Gastrocnemius medialis (tissue), 4 donors: ENCODE data around the gene ALDH1A2. TPM values are rescaled to one million over a fixed set of nuclear protein-coding genes. Genes with fewer than 3 reads are reported as not detected.

Source experiments
- ATAC-seq, 2 donors: fragments of 150-250 bp; one replicate each; pipeline ENCODE4 v1.9.1; 2016
- DNase-seq, 2 donors: peaks; one replicate each; pipeline ENCODE4 v3.0.0-alpha.2; 2019
- H3K27ac ChIP-seq, 4 donors: fragments of 200-600 bp; sonication (generic); 1 replicate in 1 of 4; 2 replicates in 3 of 4; pipeline ENCODE4 v1.5.1; 2016 to 2018; ENCODE audit warnings: mild to moderate bottlenecking in 2 of 4, moderate library complexity in 1 of 4
- H3K27me3 ChIP-seq, 3 donors: fragments of 200-600 bp; sonication (generic) in 2 of 3; 1 replicate in 1 of 3; 2 replicates in 2 of 3; pipeline versions ENCODE4 v1.5.1 to v1.6.0; 2016 to 2019; ENCODE audit warnings: mild to moderate bottlenecking in 1 of 3, moderate library complexity in 1 of 3
- H3K36me3 ChIP-seq, 2 donors: fragments of 200-600 bp; sonication (generic) in 1 of 2; one replicate each; pipeline ENCODE4 v1.5.1; 2017 to 2018
- H3K4me1 ChIP-seq, 2 donors: fragments of 200-600 bp; sonication (generic) in 1 of 2; one replicate each; pipeline ENCODE4 v1.5.1; 2016 to 2017; ENCODE audit warnings: mild to moderate bottlenecking in 2 of 2
- H3K4me3 ChIP-seq, 4 donors: fragments of 200-600 bp; sonication (generic) in 3 of 4; 1 replicate in 1 of 4; 2 replicates in 3 of 4; pipeline ENCODE4 v1.5.1; 2016 to 2019; ENCODE audit warnings: mild to moderate bottlenecking in 2 of 4
- H3K9me3 ChIP-seq, 3 donors: fragments of 200-600 bp; sonication (generic) in 2 of 3; 1 replicate in 1 of 3; 2 replicates in 2 of 3; pipeline ENCODE4 v1.5.1; 2016 to 2019
- CTCF ChIP-seq, 5 experiments: fragments of 450-650 bp in 3 of 5; fragments of 200-600 bp in 2 of 5; sonication (generic) in 2 of 5; IDR thresholded peaks in 4 of 5; conservative IDR thresholded peaks in 1 of 5; 1 replicate in 4 of 5; 2 replicates in 1 of 5; pipeline ENCODE4 v1.5.1; 2016 to 2019; ENCODE audit warnings: antibody characterized with exemption in 5 of 5, mild to moderate bottlenecking in 3 of 5, moderate library complexity in 3 of 5
- POLR2A ChIP-seq, 2 donors: fragments of 450-650 bp; IDR thresholded peaks; one replicate each; pipeline ENCODE4 v1.6.1; 2017; ENCODE audit warnings: antibody characterized with exemption in 2 of 2, mild to moderate bottlenecking in 2 of 2, moderate library complexity in 2 of 2
- in situ Hi-C, 4 donors: fragments of 200-750 bp; cut with MboI; loops; one replicate each; pipeline versions ENCODE4 v1.15.0 to v1.8.0; 2017; ENCODE audit warnings: low sequenced_read_pairs in 4 of 4
- intact Hi-C: fragments of 100-400 bp; cut with DNase I; formaldehyde crosslinking; loops from one replicate; pipeline ENCODE4 v1.15.1; 2023; ENCODE audit warnings: low total_unique reads
- total RNA-seq, 4 donors: library from RNA; depleted of rRNA; stranded (reverse); fragments of >200 nt; gene quantifications; one replicate each; pipeline versions ENCODE4 v1.1.0 to v1.2.3, GENCODE V29; 2016

Gene ALDH1A2
- total RNA-seq, 4 donors from 2014 or later: 3.5 to 26.7 (median 5.8) TPM

- H3K4me3 ChIP-seq: no peak overlapping the region
- no peak for ATAC-seq
- intact Hi-C loops: no loop called here
Measured at GRCh38 chr15:57992761-57993355, 72.7 kb downstream of the ALDH1A2 start.

GRCh38 chr15:57973534-57973933, 92.0 kb downstream of the ALDH1A2 start:
- DNase-seq (no peak), ATAC-seq (no peak)
- TF ChIP-seq CTCF (IDR thresholded peaks at IDR 0.05 in 4 of 5, conservative IDR thresholded peaks at IDR 0.05 in 1 of 5): no peak
- no peak for TF ChIP-seq POLR2A (IDR thresholded peaks at IDR 0.05)
- H3K4me1 ChIP-seq: no peaks in the 10 kb centered on the region
- in situ Hi-C loops: no loop called here
- intact Hi-C loops: no loop called here
- H3K4me3 ChIP-seq: no peak overlapping the region
- no peak overlapping the region for H3K27ac ChIP-seq
- no peaks in the 10 kb centered on the region for H3K27me3 ChIP-seq
- H3K9me3 ChIP-seq: no peaks in the 10 kb centered on the region
- H3K36me3 ChIP-seq: no peaks in the 10 kb centered on the region

More at GRCh38 chr15:57992761-57993355, 72.7 kb downstream of the ALDH1A2 start:
- Histone ChIP-seq H3K27ac (no peak overlapping the region), H3K9me3 (no peaks in the 10 kb centered on the region), H3K27me3 (no peaks in the 10 kb centered on the region), H3K4me1 (no peaks in the 10 kb centered on the region), H3K36me3 (no peaks in the 10 kb centered on the region)
- TF ChIP-seq POLR2A (IDR thresholded peaks at IDR 0.05) (no peak), CTCF (IDR thresholded peaks at IDR 0.05 in 4 of 5, conservative IDR thresholded peaks at IDR 0.05 in 1 of 5) (no peak)
- in situ Hi-C loops: no loop called here
- no peak for DNase-seq

- in situ Hi-C loops: no loop called here
- DNase-seq (no peak), ATAC-seq (no peak)
- Histone ChIP-seq H3K27ac (no peak overlapping the region), H3K4me3 (no peak overlapping the region), H3K27me3 (no peaks in the 10 kb centered on the region), H3K4me1 (no peaks in the 10 kb centered on the region), H3K36me3 (no peaks in the 10 kb centered on the region), H3K9me3 (no peaks in the 10 kb centered on the region)
- no peak for TF ChIP-seq POLR2A (IDR thresholded peaks at IDR 0.05)
- no peak for TF ChIP-seq CTCF (IDR thresholded peaks at IDR 0.05 in 4 of 5, conservative IDR thresholded peaks at IDR 0.05 in 1 of 5)
- intact Hi-C loops: no loop called here
Measured at GRCh38 chr15:57972864-57973263, 92.6 kb downstream of the ALDH1A2 start.

- TF ChIP-seq POLR2A (IDR thresholded peaks at IDR 0.05) (no peak), CTCF (IDR thresholded peaks at IDR 0.05 in 4 of 5, conservative IDR thresholded peaks at IDR 0.05 in 1 of 5) (no peak)
- Histone ChIP-seq H3K36me3 (no peaks in the 10 kb centered on the region), H3K27me3 (no peaks in the 10 kb centered on the region), H3K4me1 (no peaks in the 10 kb centered on the region), H3K27ac (no peak overlapping the region), H3K4me3 (no peak overlapping the region), H3K9me3 (no peaks in the 10 kb centered on the region)
- DNase-seq (no peak), ATAC-seq (no peak)
- intact Hi-C loops (no loop called here), in situ Hi-C loops (no loop called here)
Measured at GRCh38 chr15:57969996-57970395, 95.5 kb downstream of the ALDH1A2 start.

- DNase-seq: no peak
- no peak for TF ChIP-seq POLR2A (IDR thresholded peaks at IDR 0.05)
- TF ChIP-seq CTCF (IDR thresholded peaks at IDR 0.05 in 4 of 5, conservative IDR thresholded peaks at IDR 0.05 in 1 of 5): no peak
- intact Hi-C loops (no loop called here), in situ Hi-C loops (no loop called here)
- no peaks in the 10 kb centered on the region for H3K36me3 ChIP-seq
- H3K4me3 ChIP-seq: no peak overlapping the region
- ATAC-seq: no peak
- no peaks in the 10 kb centered on the region for H3K27me3 ChIP-seq
- H3K27ac ChIP-seq: no peak overlapping the region
- H3K4me1 ChIP-seq: no peaks in the 10 kb centered on the region
- no peaks in the 10 kb centered on the region for H3K9me3 ChIP-seq
Measured at GRCh38 chr15:57969355-57969754, 96.2 kb downstream of the ALDH1A2 start.
